K562 (cell line): ENCODE data around the gene HOXD4. TPM values are rescaled to one million over a fixed set of nuclear protein-coding genes. Genes with fewer than 3 reads are reported as not detected.
A peak's percentile ranks its signal among the peaks of the same experiment; 100 is the strongest.

Experiments used
- ATAC-seq: fragments of 200-7000 bp; cut with Tn5 transposase; 3 replicates; pipeline ENCODE4 v1.9.1; 2020; ENCODE audit warnings: moderate library complexity
- BruUV-seq: library from RNA; stranded (reverse); fragments of 400-500 nt; replicated peaks from 2 replicates; lab custom pipeline; 2021; lab: Mats Ljungman, UMichigan
- CTCF ChIA-PET: fragments of 300-600 bp; formaldehyde crosslinking; extraction: SDS; loops from one replicate; lab custom pipeline; 2021; ENCODE audit warnings: low intra/inter-chr PET ratio; lab: Yijun Ruan, JAX
- POLR2A ChIA-PET: fragments of 300-600, 350-650 bp; sonication (Branson Sonifier 250); formaldehyde crosslinking; extraction: SDS; loops from one replicate; lab custom pipeline; 2021; ENCODE audit warnings: antibody characterized with exemption, inconsistent platforms; lab: Yijun Ruan, JAX
- DNase-seq, 4 experiments: peaks; one replicate each; pipeline versions ENCODE4 v3.0.0 to v3.0.0-alpha.2; 2011 to 2018; ENCODE audit warnings: low spot score in 3 of 4, mixed read lengths in 3 of 4; ENCODE audit errors: extremely low read depth in 1 of 4
- FAIRE-seq: peaks from 2 replicates; lab custom pipeline; 2011; peaks lifted over from hg19 to GRCh38; lab: Jason Lieb, UNC
- H2AFZ ChIP-seq: 2 replicates; pipeline ENCODE4 v1.6.0; 2011; ENCODE audit warnings: low read depth, low read length, control low read depth, inconsistent platforms
- H3K27ac ChIP-seq: fragments of 200-600 bp; 3 replicates; pipeline ENCODE4 v1.8.0; 2011; ENCODE audit warnings: low read depth, mild to moderate bottlenecking, control low read depth, inconsistent platforms, low read length, moderate library complexity, mixed read lengths; ENCODE audit errors: extremely low read depth
- H3K27me3 ChIP-seq, 2 experiments: fragments of 300-600 bp in 1 of 2; 2 replicates in 1 of 2; 3 replicates in 1 of 2; pipeline versions ENCODE4 v1.6.0 to v1.8.0; 2011; ENCODE audit warnings: inconsistent platforms in 2 of 2, low read length in 2 of 2, mild to moderate bottlenecking in 1 of 2, mixed read lengths in 1 of 2, moderate library complexity in 1 of 2; ENCODE audit not compliant: control insufficient read depth in 2 of 2, insufficient read depth in 2 of 2
- H3K36me3 ChIP-seq: fragments of 300-600 bp; 3 replicates; pipeline ENCODE4 v1.8.0; 2011; ENCODE audit warnings: mild to moderate bottlenecking, low read length, inconsistent platforms; ENCODE audit not compliant: control insufficient read depth, insufficient read depth
- H3K4me1 ChIP-seq, 2 experiments: fragments of 200-600 bp in 1 of 2; replicated peaks in 1 of 2; 2 replicates in 1 of 2; 3 replicates in 1 of 2; pipeline versions ENCODE4 v1.5.1 to v1.8.0; 2011; ENCODE audit warnings: inconsistent platforms in 2 of 2, low read length in 2 of 2, mild to moderate bottlenecking in 1 of 2, mixed read lengths in 1 of 2, moderate library complexity in 1 of 2; ENCODE audit not compliant: control insufficient read depth in 2 of 2, insufficient read depth in 2 of 2
- H3K4me2 ChIP-seq: 2 replicates; pipeline ENCODE4 v1.6.1; 2011; ENCODE audit warnings: low read length, control low read depth, inconsistent platforms, mixed read lengths; ENCODE audit not compliant: insufficient read depth
- H3K4me3 ChIP-seq: fragments of 200-600 bp; sonication (generic), shearing (Covaris generic); 2 replicates; pipeline ENCODE4 v1.5.1; 2016; ENCODE audit warnings: control low read depth, inconsistent platforms
- H3K79me2 ChIP-seq: fragments of 200-600 bp; 3 replicates; pipeline ENCODE4 v1.8.0; 2011; ENCODE audit warnings: low read length, inconsistent platforms; ENCODE audit not compliant: control insufficient read depth, insufficient read depth
- H3K9ac ChIP-seq, 2 experiments: 2 replicates each; pipeline versions ENCODE4 v1.6.0 to v1.6.1; 2011; ENCODE audit warnings: low read depth in 2 of 2, low read length in 2 of 2, control low read depth in 1 of 2, inconsistent platforms in 1 of 2, mild to moderate bottlenecking in 1 of 2, mixed read lengths in 1 of 2; ENCODE audit not compliant: insufficient read depth in 1 of 2
- H3K9me1 ChIP-seq: one replicate; pipeline ENCODE4 v1.6.0; 2011; ENCODE audit warnings: inconsistent platforms, mild to moderate bottlenecking, low read length, moderate library complexity; ENCODE audit not compliant: control insufficient read depth, insufficient read depth
- H3K9me3 ChIP-seq: replicated peaks from 2 replicates; pipeline ENCODE4 v1.5.1; 2011; ENCODE audit warnings: low read depth, low read length, inconsistent platforms; ENCODE audit not compliant: control insufficient read depth, insufficient read depth
- H4K20me1 ChIP-seq: replicated peaks from 2 replicates; pipeline ENCODE4 v1.6.1; 2011; ENCODE audit warnings: low read length, inconsistent platforms, mixed read lengths; ENCODE audit not compliant: control insufficient read depth, insufficient read depth
- SRSF1 ChIP-seq: fragments of 200-400 bp; formaldehyde crosslinking; IDR thresholded peaks from 2 replicates; pipeline ENCODE4 v1.6.1; 2017; ENCODE audit warnings: mild to moderate bottlenecking, low read depth, low read length, moderate library complexity
- WGBS: fragments of 100-300 bp; shearing (Covaris generic); methylation state at CpG from one replicate; pipeline ENCODE4 v1.1.6; 2016; ENCODE audit warnings: low coverage, mixed read lengths; ENCODE audit not compliant: insufficient coverage; ENCODE audit errors: missing lambda C conversion rate; 5-methylcytosine and 5-hydroxymethylcytosine counted together
- in situ Hi-C: fragments of 300-500 bp; cut with MboI; formaldehyde crosslinking; loops from 4 replicates; pipeline ENCODE4 v1.15.0; 2018; ENCODE audit warnings: inconsistent platforms, mixed read lengths
- intact Hi-C: fragments of 100-400 bp; cut with micrococcal nuclease; formaldehyde crosslinking; loops from 2 replicates; pipeline ENCODE4 v1.14.2; 2022
- polyA plus RNA-seq, 8 experiments: library from polyadenylated mRNA; depleted of rRNA in 4 of 8; stranded (reverse) in 5 of 8; unstranded in 3 of 8; fragments of >200 nt; fragmentation: Nextera tagmentation in 2 of 8; fragmentation: Illumina TruSeq in 1 of 8; extraction: Ambion mirVana in 2 of 8; extraction: Trizol in 1 of 8; gene quantifications; 2 replicates each; pipeline versions ENCODE4 v1.2.1 to v1.2.3, GENCODE V29; 2011 to 2014; ENCODE audit warnings: inconsistent platforms in 1 of 8, missing spikeins in 1 of 8
- total RNA-seq, 7 experiments: library from RNA; depleted of rRNA in 6 of 7; stranded (reverse); fragments of >200 nt in 6 of 7; fragmentation: Illumina TruSeq in 2 of 7; extraction: Trizol in 2 of 7; gene quantifications; 2 replicates each; pipeline versions ENCODE4 v1.2.1 to v1.2.3, GENCODE V29; 2011 to 2021; ENCODE audit warnings: low replicate concordance in 1 of 7
- TF ChIP-seq, protein P1 (sequence below): conservative IDR thresholded peaks from 2 replicates; pipeline ENCODE4 v1.6.1; 2011; ENCODE audit warnings: low read depth, mild to moderate bottlenecking, low read length; ENCODE audit not compliant: control insufficient read depth

HOXD4 gene
- total and polyA plus RNA-seq, 9 of the 15 experiments (the other 6 are each of a cell fraction or from before 2014, with no cell fraction given), result not detected

DNA sequence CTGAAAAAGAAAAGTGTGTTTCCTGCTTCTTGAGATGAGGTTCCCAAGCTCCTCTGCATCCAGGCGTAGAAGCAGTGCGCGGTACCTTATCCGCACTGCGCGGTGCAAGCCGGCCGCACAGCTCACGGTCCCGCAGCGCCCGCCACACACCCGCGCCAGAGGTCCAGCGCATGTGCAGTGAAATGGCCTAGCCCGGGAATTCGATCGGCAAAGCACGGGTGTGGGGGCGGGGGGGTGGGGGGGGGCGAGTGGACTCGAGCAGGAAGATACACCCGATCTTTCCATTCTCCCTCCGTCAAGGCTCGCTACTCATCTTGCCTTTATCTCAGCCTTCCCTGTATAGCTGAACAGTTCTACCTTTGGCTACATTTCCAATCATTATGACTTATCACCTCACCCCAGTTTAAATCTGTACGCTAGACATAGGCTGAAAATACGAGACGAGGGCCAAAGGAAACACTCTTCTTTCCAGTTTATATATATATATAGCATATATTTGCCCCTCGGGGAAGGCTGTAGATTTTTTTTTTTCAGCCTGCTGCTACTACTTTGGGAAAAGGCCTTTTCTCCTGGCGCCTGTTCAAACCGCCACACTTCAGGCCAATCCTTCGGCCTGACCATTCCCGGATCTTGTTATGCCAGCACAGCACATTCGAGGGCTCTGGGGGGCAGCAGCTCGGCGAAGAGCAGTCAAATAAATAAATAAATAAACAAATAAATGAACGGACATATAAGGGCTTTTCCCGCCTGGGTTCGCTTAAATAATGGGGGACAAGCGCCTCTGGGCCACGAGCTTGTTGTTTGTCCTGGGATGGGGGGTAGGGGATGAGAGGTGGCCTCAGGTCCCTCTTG, 11.5 kb upstream of the HOXD4 start:
- no peaks in the 10 kb centered on the region for H3K36me3 ChIP-seq
- H4K20me1 ChIP-seq, result no peaks in the 10 kb centered on the region
- H3K9ac ChIP-seq, result peak overlapping the region; percentile 13 to 88; a peak in 3 of 4 replicates
- 48% methylated on average over 41 of the region's 41 CpGs for WGBS
- H3K4me3 ChIP-seq, result peak overlapping the region; percentile 51; the same call in 1 of the 2 replicates
- in situ Hi-C loops (loop anchor here (5.0 to 25.0 kb wide), 3 partner anchors 317 to 1622 kb away; no protein-coding TSS in a partner anchor), intact Hi-C loops (loop anchor here (1.0 to 10.0 kb wide), 6 partner anchors 235 to 1615 kb away; no protein-coding TSS in a partner anchor)
- peak overlapping the region; percentile 73; the same call in 1 of the 2 replicates for H3K4me2 ChIP-seq
- TF ChIP-seq SRSF1, result no peak
- TF ChIP-seq, protein P1, sequence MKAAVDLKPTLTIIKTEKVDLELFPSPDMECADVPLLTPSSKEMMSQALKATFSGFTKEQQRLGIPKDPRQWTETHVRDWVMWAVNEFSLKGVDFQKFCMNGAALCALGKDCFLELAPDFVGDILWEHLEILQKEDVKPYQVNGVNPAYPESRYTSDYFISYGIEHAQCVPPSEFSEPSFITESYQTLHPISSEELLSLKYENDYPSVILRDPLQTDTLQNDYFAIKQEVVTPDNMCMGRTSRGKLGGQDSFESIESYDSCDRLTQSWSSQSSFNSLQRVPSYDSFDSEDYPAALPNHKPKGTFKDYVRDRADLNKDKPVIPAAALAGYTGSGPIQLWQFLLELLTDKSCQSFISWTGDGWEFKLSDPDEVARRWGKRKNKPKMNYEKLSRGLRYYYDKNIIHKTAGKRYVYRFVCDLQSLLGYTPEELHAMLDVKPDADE, result 0 out of 2 replicates have a peak, but pooled peaks have one; percentile 2
- CTCF ChIA-PET, result interaction anchor here (0.5 to 2.6 kb wide), 9 partner anchors 312 to 1619 kb away, joined by 3 to 40 read pairs (median 8); no protein-coding TSS in a partner anchor
- H3K79me2 ChIP-seq, result no peaks in the 10 kb centered on the region
- H3K27ac ChIP-seq, result no peak overlapping the region
- BruUV-seq, result no TSS peak
- ATAC-seq, result no peak
- no peaks in the 10 kb centered on the region; the same call in 1 of the 2 replicates for H3K9me3 ChIP-seq
- peaks cover 26 to 44% of the 10 kb centered on the region in 2 experiments; a peak in 4 of 5 replicates for H3K27me3 ChIP-seq
- DNase-seq, result no peak
- H3K9me1 ChIP-seq, result no peaks in the 10 kb centered on the region
- POLR2A ChIA-PET, result interaction anchor here (0.5 to 1.9 kb wide), 3 partner anchors 7 to 315 kb away, joined by 3 to 7 read pairs (median 3); no protein-coding TSS in a partner anchor
- H2AFZ ChIP-seq, result peak overlapping the region; percentile 92; the same call in 1 of the 2 replicates
- H3K4me1 ChIP-seq, result peaks cover 0 to 15% of the 10 kb centered on the region in 2 experiments; a peak in 2 of 5 replicates
- no peak for FAIRE-seq
